H1 (cell line): ENCODE results near the gene LMAN1. TPM values are rescaled to one million over a fixed set of nuclear protein-coding genes. Genes with fewer than 3 reads are reported as not detected.

ENCODE experiments used
- CTCF ChIA-PET: fragments of 300-600 bp; sonication (Branson Sonifier 250); formaldehyde crosslinking; loops from one replicate; lab custom pipeline; 2021; ENCODE audit not compliant: partially characterized antibody; lab: Charles Lee
- POLR2A ChIA-PET: fragments of 300-600 bp; sonication (Branson Sonifier 250); formaldehyde crosslinking; loops from one replicate; lab custom pipeline; 2021; ENCODE audit warnings: inconsistent platforms; ENCODE audit not compliant: partially characterized antibody; lab: Charles Lee
- DNase-seq, 2 experiments: peaks; one replicate each; pipeline versions ENCODE4 v3.0.0 to v3.0.0-alpha.2; 2010 to 2022; ENCODE audit warnings: low spot score in 2 of 2, low read depth in 1 of 2, mixed read lengths in 1 of 2
- FAIRE-seq: peaks from 2 replicates; lab custom pipeline; 2011; peaks lifted over from hg19 to GRCh38; lab: Jason Lieb, UNC
- H2AFZ ChIP-seq: 2 replicates; pipeline ENCODE4 v1.8.1; 2012; ENCODE audit warnings: low read length, inconsistent platforms
- H2AK5ac ChIP-seq: 2 replicates; pipeline ENCODE4 v1.6.1; 2013; ENCODE audit warnings: low read depth, low read length
- H2BK120ac ChIP-seq: replicated peaks from 2 replicates; pipeline ENCODE3; 2013; ENCODE audit warnings: low read depth, low read length, inconsistent platforms
- H2BK12ac ChIP-seq: 2 replicates; pipeline ENCODE4 v1.6.1; 2013; ENCODE audit warnings: low read depth, low read length
- H2BK15ac ChIP-seq: 2 replicates; pipeline ENCODE4 v1.6.1; 2013; ENCODE audit warnings: low read length
- H2BK20ac ChIP-seq: 2 replicates; pipeline ENCODE4 v1.6.1; 2013; ENCODE audit warnings: low read length
- H2BK5ac ChIP-seq: 2 replicates; pipeline ENCODE4 v1.6.1; 2013; ENCODE audit warnings: low read depth, low read length
- H3K14ac ChIP-seq: 2 replicates; pipeline ENCODE4 v1.6.1; 2013; ENCODE audit warnings: inconsistent platforms; ENCODE audit not compliant: insufficient read length
- H3K18ac ChIP-seq: 2 replicates; pipeline ENCODE4 v1.6.1; 2013; ENCODE audit warnings: low read length; ENCODE audit errors: extremely low read depth
- H3K23ac ChIP-seq: 2 replicates; pipeline ENCODE4 v1.6.1; 2013; ENCODE audit warnings: inconsistent platforms; ENCODE audit not compliant: insufficient read length
- H3K23me2 ChIP-seq: 2 replicates; pipeline ENCODE4 v1.6.1; 2013; ENCODE audit warnings: low read depth, low read length
- H3K27ac ChIP-seq: 2 replicates; pipeline ENCODE4 v1.6.1; 2011; ENCODE audit warnings: low read depth, low read length, inconsistent platforms
- H3K27me3 ChIP-seq, 4 experiments: replicated peaks in 1 of 4; 1 replicate in 1 of 4; 2 replicates in 3 of 4; pipeline versions ENCODE4 v1.6.1 to v1.8.1; 2011 to 2013; ENCODE audit warnings: low read length in 3 of 4, mild to moderate bottlenecking in 3 of 4, inconsistent platforms in 2 of 4, mixed read lengths in 2 of 4, moderate library complexity in 1 of 4; ENCODE audit not compliant: control insufficient read depth in 3 of 4, insufficient read depth in 3 of 4; ENCODE audit errors: extremely low read depth in 1 of 4
- H3K36me3 ChIP-seq, 4 experiments: 2 replicates each; pipeline versions ENCODE4 v1.6.1 to v1.8.1; 2011 to 2013; ENCODE audit warnings: mild to moderate bottlenecking in 4 of 4, low read length in 3 of 4, moderate library complexity in 2 of 4, control low read depth in 1 of 4, inconsistent platforms in 1 of 4; ENCODE audit not compliant: insufficient read depth in 4 of 4, control insufficient read depth in 2 of 4
- H3K4ac ChIP-seq: replicated peaks from 2 replicates; pipeline ENCODE3; 2013; ENCODE audit warnings: low read length, low read depth, mixed read lengths, inconsistent platforms; ENCODE audit not compliant: insufficient read length
- H3K4me1 ChIP-seq, 4 experiments: replicated peaks in 1 of 4; 1 replicate in 1 of 4; 2 replicates in 3 of 4; pipeline versions ENCODE4 v1.6.1 to v1.8.1; 2011 to 2013; ENCODE audit warnings: low read length in 3 of 4, inconsistent platforms in 2 of 4, mixed read lengths in 1 of 4; ENCODE audit not compliant: insufficient read depth in 4 of 4, control insufficient read depth in 3 of 4
- H3K4me2 ChIP-seq, 2 experiments: 2 replicates each; pipeline versions ENCODE4 v1.6.1 to v1.8.1; 2011 to 2013; ENCODE audit warnings: low read depth in 2 of 2, low read length in 2 of 2, control low read depth in 1 of 2, inconsistent platforms in 1 of 2, mild to moderate bottlenecking in 1 of 2; ENCODE audit not compliant: insufficient read depth in 1 of 2
- H3K4me3 ChIP-seq, 4 experiments: fragments of 200-600, 300-600 bp in 1 of 4; sonication (generic), shearing (Covaris generic), sonication (Bioruptor Twin) in 1 of 4; 2 replicates each; pipeline versions ENCODE4 v1.5.1 to v1.8.1; 2011 to 2016; ENCODE audit warnings: low read length in 4 of 4, low read depth in 3 of 4, control low read depth in 2 of 4, inconsistent platforms in 2 of 4, mild to moderate bottlenecking in 2 of 4, mixed read lengths in 1 of 4, moderate library complexity in 1 of 4; ENCODE audit not compliant: insufficient read depth in 2 of 4; ENCODE audit errors: extremely low read depth in 1 of 4
- H3K56ac ChIP-seq: replicated peaks from 2 replicates; pipeline ENCODE3; 2013; ENCODE audit warnings: low read depth, mild to moderate bottlenecking, mixed read lengths, low read length, inconsistent platforms; ENCODE audit not compliant: insufficient read length
- H3K79me1 ChIP-seq: 2 replicates; pipeline ENCODE4 v1.6.1; 2013; ENCODE audit warnings: low read depth, low read length, control low read depth
- H3K79me2 ChIP-seq, 2 experiments: 2 replicates each; pipeline versions ENCODE4 v1.6.1 to v1.8.1; 2012 to 2013; ENCODE audit warnings: low read length in 2 of 2, mild to moderate bottlenecking in 2 of 2, inconsistent platforms in 1 of 2; ENCODE audit not compliant: insufficient read depth in 2 of 2, control insufficient read depth in 1 of 2
- H3K9ac ChIP-seq, 4 experiments: replicated peaks in 1 of 4; 1 replicate in 1 of 4; 2 replicates in 3 of 4; pipeline versions ENCODE4 v1.6.1 to v1.8.1; 2011 to 2013; ENCODE audit warnings: low read depth in 3 of 4, low read length in 3 of 4, control low read depth in 2 of 4, mild to moderate bottlenecking in 2 of 4, moderate library complexity in 2 of 4, inconsistent platforms in 1 of 4; ENCODE audit errors: extremely low read depth in 1 of 4
- H3K9me3 ChIP-seq, 2 experiments: 2 replicates each; pipeline versions ENCODE4 v1.6.1 to v1.8.1; 2012 to 2013; ENCODE audit warnings: mild to moderate bottlenecking in 2 of 2, moderate library complexity in 2 of 2, control low read depth in 1 of 2, inconsistent platforms in 1 of 2, low read depth in 1 of 2, low read length in 1 of 2, mixed read lengths in 1 of 2; ENCODE audit not compliant: insufficient read depth in 2 of 2
- H4K20me1 ChIP-seq, 2 experiments: replicated peaks in 1 of 2; 2 replicates each; pipeline versions ENCODE3 to v1.8.1; 2011 to 2013; ENCODE audit warnings: inconsistent platforms in 2 of 2, low read length in 2 of 2, mild to moderate bottlenecking in 1 of 2; ENCODE audit not compliant: insufficient read depth in 2 of 2, control insufficient read depth in 1 of 2
- H4K5ac ChIP-seq: 2 replicates; pipeline ENCODE4 v1.6.1; 2013; ENCODE audit warnings: low read length, low read depth, mixed read lengths, inconsistent platforms; ENCODE audit not compliant: insufficient read length
- H4K8ac ChIP-seq: 2 replicates; pipeline ENCODE4 v1.8.0; 2013; ENCODE audit warnings: mild to moderate bottlenecking, moderate library complexity, low read length, inconsistent platforms; ENCODE audit not compliant: insufficient read depth; ENCODE audit errors: extremely low read depth
- H4K91ac ChIP-seq: replicated peaks from 2 replicates; pipeline ENCODE3; 2013; ENCODE audit warnings: low read length, mixed read lengths, inconsistent platforms; ENCODE audit not compliant: insufficient read length
- BCL11A ChIP-seq, 2 experiments: IDR thresholded peaks; one replicate each; pipeline ENCODE4 v1.6.1; 2011; ENCODE audit warnings: low read depth in 2 of 2, low read length in 2 of 2, mild to moderate bottlenecking in 2 of 2
- CHD1 ChIP-seq: IDR thresholded peaks from 2 replicates; pipeline ENCODE4 v1.6.1; 2012; ENCODE audit warnings: low read depth, low read length, improper control_type of control experiment
- EZH2 ChIP-seq: fragments of 200-600 bp; sonication (generic); IDR thresholded peaks from 2 replicates; pipeline ENCODE4 v1.7.1; 2012; ENCODE audit warnings: low read depth, mild to moderate bottlenecking, moderate library complexity, low read length, inconsistent platforms; ENCODE audit not compliant: severe bottlenecking
- KDM1A ChIP-seq: fragments of 200-600, 300-600 bp; sonication (generic); IDR thresholded peaks from 2 replicates; pipeline ENCODE4 v1.7.1; 2016; ENCODE audit warnings: mild to moderate bottlenecking, low read length, borderline replicate concordance
- KDM4A ChIP-seq: IDR thresholded peaks from one replicate; pipeline ENCODE4 v1.7.1; 2012; ENCODE audit warnings: low read depth, mild to moderate bottlenecking, moderate library complexity, low read length, inconsistent platforms; ENCODE audit not compliant: severe bottlenecking
- KDM5A ChIP-seq: fragments of 200-600 bp; IDR thresholded peaks from 2 replicates; pipeline ENCODE4 v1.7.1; 2012; ENCODE audit warnings: mild to moderate bottlenecking, low read length, inconsistent platforms, mixed read lengths
- SIN3A ChIP-seq, 2 experiments: IDR thresholded peaks in 1 of 2; conservative IDR thresholded peaks in 1 of 2; 2 replicates each; pipeline ENCODE4 v1.6.1; 2011 to 2012; ENCODE audit warnings: low read length in 2 of 2, improper control_type of control experiment in 1 of 2, low read depth in 1 of 2, mild to moderate bottlenecking in 1 of 2
- SIRT6 ChIP-seq: IDR thresholded peaks from one replicate; pipeline ENCODE4 v1.7.1; 2012; ENCODE audit warnings: low read length, inconsistent platforms
- SP1 ChIP-seq: IDR thresholded peaks from 2 replicates; pipeline ENCODE4 v1.6.1; 2011; ENCODE audit warnings: low read depth, low read length
- TEAD4 ChIP-seq: IDR thresholded peaks from 2 replicates; pipeline ENCODE4 v1.6.1; 2012; ENCODE audit warnings: low read depth, low read length, inconsistent platforms, mixed read lengths
- WGBS, 2 experiments: shearing (Covaris generic) in 1 of 2; methylation state at CpG; one replicate each; pipeline versions ENCODE4 v1.1.6 to v1.1.7; 2013 to 2015; ENCODE audit warnings: low lambda C conversion rate in 2 of 2, mixed read lengths in 2 of 2, inconsistent platforms in 1 of 2, low coverage in 1 of 2, missing lambda C conversion rate in 1 of 2; ENCODE audit not compliant: insufficient replicate concordance in 2 of 2, insufficient coverage in 1 of 2, insufficient read length in 1 of 2; ENCODE audit errors: extremely low coverage in 1 of 2, missing lambda C conversion rate in 1 of 2; 5-methylcytosine and 5-hydroxymethylcytosine counted together
- polyA plus RNA-seq, 7 experiments: library from polyadenylated mRNA; depleted of rRNA in 3 of 7; stranded (reverse) in 5 of 7; unstranded in 2 of 7; fragments of >200 nt in 5 of 7; fragments of 200-250 nt in 2 of 7; gene quantifications; 1 replicate in 5 of 7; 2 replicates in 1 of 7; 4 replicates in 1 of 7; pipeline versions ENCODE4 v1.2.1 to v1.2.3, GENCODE V29; 2011 to 2013; ENCODE audit warnings: missing spikeins in 2 of 7, mixed read lengths in 2 of 7
- total RNA-seq: library from RNA; stranded (reverse); fragmentation: NEBNext Ultra II Directional; extraction: Animal tissue kit (Norgen Biotek cat#: 25700); gene quantifications from 2 replicates; pipeline ENCODE4 v1.2.1, GENCODE V29; 2021

The LMAN1 gene
- total and polyA plus RNA-seq, 2 of the 8 experiments (the other 6 are each of a cell fraction or from before 2014, with no cell fraction given) = 20.3 to 73.6 TPM

DNA sequence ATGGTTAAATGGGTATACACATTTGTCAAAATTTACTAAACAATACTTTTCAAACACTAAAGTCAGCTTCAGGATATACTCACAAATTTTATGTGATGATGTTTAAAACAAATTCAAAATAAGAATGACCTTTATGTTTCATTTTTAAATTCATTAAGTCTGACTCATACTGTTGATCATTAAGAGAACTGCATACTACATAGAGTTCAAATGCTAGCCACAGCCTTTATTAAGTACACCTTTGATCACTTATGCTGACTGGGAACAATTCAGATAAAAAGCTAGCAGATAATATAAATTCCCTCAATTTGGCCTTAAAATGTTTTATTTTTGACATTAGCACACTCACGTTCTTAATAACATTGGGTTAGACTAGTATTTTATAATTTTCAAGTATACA lies 14.1 kb downstream of the LMAN1 start:
- H2AFZ ChIP-seq = no peak overlapping the region
- H4K5ac ChIP-seq = no peak overlapping the region
- H3K9me3 ChIP-seq = no peaks in the 10 kb centered on the region
- no peak overlapping the region for H3K14ac ChIP-seq
- H3K4me1 ChIP-seq = no peaks in the 10 kb centered on the region
- DNase-seq = no peak
- no peak overlapping the region for H3K4me2 ChIP-seq
- H3K79me1 ChIP-seq = no peaks in the 10 kb centered on the region
- no peaks in the 10 kb centered on the region for H3K27me3 ChIP-seq
- peaks cover 0 to 3% of the 10 kb centered on the region in 2 experiments for H4K20me1 ChIP-seq
- H3K23ac ChIP-seq = no peak overlapping the region
- H3K9ac ChIP-seq = no peak overlapping the region
- peaks cover 0 to 36% of the 10 kb centered on the region in 2 experiments; a peak in 2 of 4 replicates for H3K79me2 ChIP-seq
- H2AK5ac ChIP-seq = no peak overlapping the region
- no peak overlapping the region for H3K18ac ChIP-seq
- 59% methylated on average over 1 of the region's 1 CpG; no CpG with 5 or more reads in 1 of the 2 experiments for WGBS, 2 experiments
- no peaks in the 10 kb centered on the region for H3K23me2 ChIP-seq
- H3K4me3 ChIP-seq = no peak overlapping the region
- POLR2A ChIA-PET = interaction anchor here (1.3 kb wide), 1 partner anchor 10 kb away, joined by 3 read pairs; no protein-coding TSS in a partner anchor
- peaks cover 2 to 63% (median 40%) of the 10 kb centered on the region in 4 experiments; a peak in 6 of 8 replicates for H3K36me3 ChIP-seq
- no peak overlapping the region for H2BK120ac ChIP-seq
- no peak overlapping the region for H3K27ac ChIP-seq
- H3K4ac ChIP-seq = no peak overlapping the region
- no peak overlapping the region for H4K91ac ChIP-seq
- H2BK5ac ChIP-seq = no peak overlapping the region
- FAIRE-seq = no peak
- no peak overlapping the region for H2BK20ac ChIP-seq
- H4K8ac ChIP-seq = no peak overlapping the region
- no peak overlapping the region for H3K56ac ChIP-seq
- CTCF ChIA-PET = interaction anchor here (1.9 kb wide), 1 partner anchor 11 kb away, joined by 4 read pairs; no protein-coding TSS in a partner anchor
- H2BK15ac ChIP-seq = no peak overlapping the region
- TF ChIP-seq SP1 = no peak
- no peak for TF ChIP-seq KDM5A
- no peak for TF ChIP-seq SIN3A (conservative IDR thresholded peaks at IDR 0.05 in 1 of 2, IDR thresholded peaks at IDR 0.05 in 1 of 2; ENCODE audit: low read depth in 1 of 2, low read length in 2 of 2)
- no peak for TF ChIP-seq BCL11A (IDR thresholded peaks at IDR 0.05; ENCODE audit: low read depth in 2 of 2, low read length in 2 of 2)
- TF ChIP-seq TEAD4 = no peak
- no peak for TF ChIP-seq KDM4A
- TF ChIP-seq CHD1 = no peak
- no peak for TF ChIP-seq EZH2
- TF ChIP-seq KDM1A = no peak
- no peak for TF ChIP-seq SIRT6
- no peak overlapping the region for H2BK12ac ChIP-seq
